Pancreas (tissue), 10 donors: ENCODE data around the gene SSBP3. TPM values are rescaled to one million over a fixed set of nuclear protein-coding genes. Genes with fewer than 3 reads are reported as not detected.

Source experiments
- ATAC-seq, 4 donors: fragments of 200-7000 bp; cut with Tn5 transposase; one replicate each; pipeline versions ENCODE4 v1.8.0 to v1.9.1; 2020; ENCODE audit warnings: mild to moderate bottlenecking in 4 of 4, moderate library complexity in 4 of 4
- DNase-seq, 6 donors: peaks; one replicate each; pipeline ENCODE4 v3.0.0-alpha.2; 2020
- FAIRE-seq: peaks from 2 replicates; lab custom pipeline; 2012; peaks lifted over from hg19 to GRCh38; lab: Jason Lieb, UNC
- H3K27ac ChIP-seq, 4 donors: fragments of 200-600 bp; sonication (generic); 1 replicate in 3 of 4; 2 replicates in 1 of 4; pipeline versions ENCODE4 v1.5.0 to v1.8.0; 2020
- H3K27me3 ChIP-seq, 4 donors: fragments of 200-600 bp; one replicate each; pipeline ENCODE4 v1.8.0; 2021
- H3K36me3 ChIP-seq, 3 donors: fragments of 200-600 bp; sonication (generic) in 1 of 3; one replicate each; pipeline versions ENCODE4 v1.5.0 to v1.8.0; 2020 to 2021
- H3K4me1 ChIP-seq, 3 donors: fragments of 200-600 bp; one replicate each; pipeline ENCODE4 v1.8.0; 2021
- H3K4me3 ChIP-seq, 4 donors: fragments of 200-600 bp; sonication (generic) in 2 of 4; one replicate each; pipeline versions ENCODE4 v1.5.0 to v1.8.0; 2020 to 2021
- H3K9me3 ChIP-seq, 4 donors: fragments of 200-600 bp; one replicate each; pipeline ENCODE4 v1.8.0; 2021
- CTCF ChIP-seq, 4 donors: fragments of 200-600 bp; sonication (generic) in 3 of 4; IDR thresholded peaks; one replicate each; pipeline versions ENCODE4 v1.5.0 to v1.8.0; 2021; ENCODE audit warnings: antibody characterized with exemption in 4 of 4
- WGBS, 2 donors: extraction: QIAGEN DNeasy Blood & Tissue Kit; methylation state at CpG; one replicate each; pipeline ENCODE4 v1.1.7; 2013; 5-methylcytosine and 5-hydroxymethylcytosine counted together
- intact Hi-C, 3 donors: fragments of 100-400 bp; cut with DNase I; formaldehyde crosslinking; loops; one replicate each; pipeline versions ENCODE4 v1.11.1 to v1.14.2; 2022
- polyA plus RNA-seq, 2 donors: library from polyadenylated mRNA; stranded (reverse); fragments of 200-250 nt; gene quantifications; one replicate each; pipeline ENCODE4 v1.2.3, GENCODE V29; 2013
- total RNA-seq, 6 donors: library from RNA; stranded (reverse); fragmentation: NEBNext Ultra II Directional in 4 of 6; extraction: Animal tissue kit (Norgen Biotek cat#: 25700) in 4 of 6; gene quantifications; one replicate each; pipeline versions ENCODE4 v1.2.1 to v1.2.4, GENCODE V29; 2021 to 2023
- donor health status: healthy with polysubstance abuse.
- donor health status: DM: no; HTN: no; CAD: no; lungs with moderate emphysema.
- donor health status: DM: no; HTN: no; CAD: no.
- donor health status: control.
- donor health status: control.
- donor health status: Bipolar disorder and iron deficiency.
- donor health status: DM: yes; HTN: yes; CAD: no.
- donor health status: DM: no; HTN: no; CAD: no.
- donor health status: DM: no; HTN: no; CAD: no.
- donor health status: DM: yes; HTN: yes; CAD: no.

Gene SSBP3
- total and polyA plus RNA-seq, 8 donors: 16.4 to 31.0 (median 22.9) TPM

- intact Hi-C loops: no loop called here
- DNase-seq (no peak), ATAC-seq (no peak), FAIRE-seq (no peak)
- Histone ChIP-seq H3K4me3 (no peak overlapping the region), H3K36me3 (peaks cover 0 to 11% (median 0%) of the 10 kb centered on the region in 3 donors), H3K27me3 (no peaks in the 10 kb centered on the region), H3K27ac (no peak overlapping the region), H3K9me3 (no peaks in the 10 kb centered on the region), H3K4me1 (no peaks in the 10 kb centered on the region)
- 0 to 92% methylated on average over 1 of the region's 1 CpG for WGBS, 2 donors
- TF ChIP-seq CTCF (IDR thresholded peaks at IDR 0.05): no peak
Measured at GRCh38 chr1:54191525-54191924, 214.7 kb downstream of the SSBP3 start.

- Histone ChIP-seq H3K9me3 (no peaks in the 10 kb centered on the region), H3K27me3 (no peaks in the 10 kb centered on the region), H3K27ac (no peak overlapping the region), H3K36me3 (peaks cover 0 to 11% (median 0%) of the 10 kb centered on the region in 3 donors), H3K4me3 (no peak overlapping the region), H3K4me1 (no peaks in the 10 kb centered on the region)
- 83 to 84% methylated on average over 9 of the region's 9 CpGs for WGBS, 2 donors
- intact Hi-C loops: no loop called here
- TF ChIP-seq CTCF (IDR thresholded peaks at IDR 0.05): no peak
- no peak for FAIRE-seq
- DNase-seq: no peak
- no peak for ATAC-seq
Measured at GRCh38 chr1:54190526-54190925, 215.7 kb downstream of the SSBP3 start.

GRCh38 chr1:54188291-54188690 is 217.9 kb downstream of the SSBP3 start:
- Histone ChIP-seq H3K27me3 (no peaks in the 10 kb centered on the region), H3K27ac (no peak overlapping the region), H3K4me1 (no peaks in the 10 kb centered on the region), H3K4me3 (no peak overlapping the region), H3K9me3 (no peaks in the 10 kb centered on the region), H3K36me3 (peaks cover 0 to 11% (median 0%) of the 10 kb centered on the region in 3 donors)
- DNase-seq: no peak
- 78 to 89% methylated on average over 1 of the region's 1 CpG for WGBS, 2 donors
- no peak for FAIRE-seq
- no peak for ATAC-seq
- intact Hi-C loops: no loop called here
- TF ChIP-seq CTCF (IDR thresholded peaks at IDR 0.05): no peak

GRCh38 chr1:54186056-54186455 is 220.1 kb downstream of the SSBP3 start:
- H3K27ac ChIP-seq: no peak overlapping the region
- no peaks in the 10 kb centered on the region for H3K9me3 ChIP-seq
- no peak overlapping the region for H3K4me3 ChIP-seq
- no peak for DNase-seq
- peaks cover 0 to 5% (median 0%) of the 10 kb centered on the region in 3 donors for H3K36me3 ChIP-seq
- TF ChIP-seq CTCF (IDR thresholded peaks at IDR 0.05): no peak
- H3K27me3 ChIP-seq: no peaks in the 10 kb centered on the region
- no peak for FAIRE-seq
- intact Hi-C loops: no loop called here
- H3K4me1 ChIP-seq: no peaks in the 10 kb centered on the region
- WGBS, 2 donors: 83 to 84% methylated on average over 3 of the region's 3 CpGs
- no peak for ATAC-seq

GRCh38 chr1:54180701-54181360 is 225.4 kb downstream of the SSBP3 start:
- FAIRE-seq: no peak
- ATAC-seq: no peak
- Histone ChIP-seq H3K36me3 (no peaks in the 10 kb centered on the region), H3K4me1 (no peaks in the 10 kb centered on the region), H3K27me3 (no peaks in the 10 kb centered on the region), H3K9me3 (no peaks in the 10 kb centered on the region), H3K27ac (no peak overlapping the region), H3K4me3 (no peak overlapping the region)
- intact Hi-C loops: no loop called here
- no peak for TF ChIP-seq CTCF (IDR thresholded peaks at IDR 0.05)
- WGBS, 2 donors: 90 to 93% methylated on average over 5 of the region's 5 CpGs
- DNase-seq: no peak
